Esophagus muscularis mucosa (tissue), 4 donors: ENCODE results near the gene ZNF804A. TPM values are rescaled to one million over a fixed set of nuclear protein-coding genes. Genes with fewer than 3 reads are reported as not detected.

Experiments used
- DNase-seq: peaks from one replicate; pipeline ENCODE4 v3.0.0-alpha.2; 2017; ENCODE audit errors: extremely low spot score
- H3K27ac ChIP-seq, 4 donors: fragments of 200-600 bp; sonication (generic); replicated peaks in 1 of 4; 1 replicate in 3 of 4; 2 replicates in 1 of 4; pipeline ENCODE4 v1.5.1; 2016 to 2019; ENCODE audit warnings: mild to moderate bottlenecking in 1 of 4
- H3K27me3 ChIP-seq, 4 donors: fragments of 200-600 bp; sonication (generic); one replicate each; pipeline versions ENCODE4 v1.5.1 to v1.6.0; 2016 to 2019
- H3K36me3 ChIP-seq, 4 donors: fragments of 200-600 bp; sonication (generic); one replicate each; pipeline ENCODE4 v1.5.1; 2016 to 2019
- H3K4me1 ChIP-seq, 4 donors: fragments of 200-600 bp; sonication (generic); one replicate each; pipeline ENCODE4 v1.5.1; 2016 to 2019
- H3K4me3 ChIP-seq, 4 donors: fragments of 200-600 bp; sonication (generic); 1 replicate in 2 of 4; 2 replicates in 2 of 4; pipeline ENCODE4 v1.5.1; 2016 to 2019; ENCODE audit warnings: mild to moderate bottlenecking in 4 of 4, moderate library complexity in 1 of 4
- H3K9me3 ChIP-seq, 4 donors: fragments of 200-600 bp; sonication (generic); 1 replicate in 3 of 4; 2 replicates in 1 of 4; pipeline ENCODE4 v1.5.1; 2016 to 2019
- EP300 ChIP-seq: sonication (generic); formaldehyde crosslinking; IDR thresholded peaks from one replicate; pipeline ENCODE4 v1.6.1; 2017; ENCODE audit warnings: antibody characterized with exemption
- POLR2A ChIP-seq: fragments of 450-650 bp; IDR thresholded peaks from one replicate; pipeline ENCODE4 v1.6.1; 2017; ENCODE audit warnings: antibody characterized with exemption, moderate library complexity, mild to moderate bottlenecking, low read depth
- POLR2AphosphoS5 ChIP-seq, 2 donors: sonication (generic); formaldehyde crosslinking; IDR thresholded peaks; one replicate each; pipeline ENCODE4 v1.6.1; 2017; ENCODE audit warnings: antibody characterized with exemption in 2 of 2
- WGBS: methylation state at CpG from one replicate; pipeline ENCODE4 v1.1.5; 2018; 5-methylcytosine and 5-hydroxymethylcytosine counted together
- intact Hi-C: fragments of 100-400 bp; cut with DNase I; formaldehyde crosslinking; loops from one replicate; pipeline ENCODE4 v1.15.1; 2023
- total RNA-seq, 4 donors: library from RNA; depleted of rRNA; stranded (reverse); fragments of >200 nt; gene quantifications; one replicate each; pipeline versions ENCODE4 v1.1.0 to v1.2.1, GENCODE V29; 2016
- TF ChIP-seq, protein P1 (sequence below), 3 experiments: fragments of 200-600 bp in 2 of 3; fragments of 450-650 bp in 1 of 3; sonication (generic) in 2 of 3; IDR thresholded peaks; one replicate each; pipeline ENCODE4 v1.5.1; 2017 to 2019; ENCODE audit warnings: antibody characterized with exemption in 3 of 3, mild to moderate bottlenecking in 2 of 3, moderate library complexity in 1 of 3

Gene ZNF804A
- total RNA-seq, 4 donors from 2014 or later, result 0.33 TPM; not detected in 3

DNA sequence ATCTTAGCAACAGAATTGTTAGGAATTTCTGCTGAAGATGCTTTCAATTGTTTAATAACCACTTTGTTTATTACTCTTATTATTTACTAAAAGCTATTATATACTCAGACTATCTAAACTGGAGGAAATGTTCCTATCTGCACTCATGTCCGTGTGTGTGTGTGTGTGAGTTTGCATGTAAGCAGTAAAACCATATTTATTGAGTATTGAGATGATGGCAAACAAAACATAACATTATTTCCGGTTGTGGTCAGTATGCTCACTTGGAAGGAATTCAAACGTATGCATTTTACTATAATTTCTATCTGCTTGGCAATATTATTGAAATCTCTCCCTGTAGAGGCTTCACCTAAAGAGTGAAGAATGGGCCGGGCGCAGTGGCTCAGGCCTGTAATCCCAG lies 43.0 kb upstream of the ZNF804A start:
- Histone ChIP-seq H3K4me1 (no peaks in the 10 kb centered on the region), H3K9me3 (no peaks in the 10 kb centered on the region), H3K27me3 (no peaks in the 10 kb centered on the region), H3K36me3 (no peaks in the 10 kb centered on the region), H3K27ac (no peak overlapping the region), H3K4me3 (no peak overlapping the region)
- WGBS, result 88% methylated on average over 5 of the region's 5 CpGs
- TF ChIP-seq POLR2A, result no peak
- DNase-seq, result no peak
- intact Hi-C loops, result no loop called here

DNA sequence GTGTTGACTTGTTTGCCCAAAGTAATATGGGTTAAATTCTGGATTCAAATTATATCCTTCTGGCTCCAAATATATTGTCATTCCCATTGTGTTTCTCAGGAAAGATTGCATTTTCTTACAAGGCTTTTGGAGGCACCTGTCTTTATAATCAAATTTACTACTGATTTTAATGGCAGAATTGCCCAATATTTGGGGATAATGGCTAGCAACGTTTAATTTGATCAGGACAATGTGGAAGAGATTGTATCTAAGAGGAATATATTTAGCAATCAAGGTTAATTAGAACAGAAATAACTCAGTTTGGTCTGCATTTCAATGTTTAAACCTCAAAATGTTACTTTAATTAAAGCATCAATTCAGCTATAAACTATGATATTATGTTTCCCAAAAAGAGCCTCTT lies 41.7 kb upstream of the ZNF804A start:
- H3K27ac ChIP-seq, result no peak overlapping the region
- TF ChIP-seq, protein P1, sequence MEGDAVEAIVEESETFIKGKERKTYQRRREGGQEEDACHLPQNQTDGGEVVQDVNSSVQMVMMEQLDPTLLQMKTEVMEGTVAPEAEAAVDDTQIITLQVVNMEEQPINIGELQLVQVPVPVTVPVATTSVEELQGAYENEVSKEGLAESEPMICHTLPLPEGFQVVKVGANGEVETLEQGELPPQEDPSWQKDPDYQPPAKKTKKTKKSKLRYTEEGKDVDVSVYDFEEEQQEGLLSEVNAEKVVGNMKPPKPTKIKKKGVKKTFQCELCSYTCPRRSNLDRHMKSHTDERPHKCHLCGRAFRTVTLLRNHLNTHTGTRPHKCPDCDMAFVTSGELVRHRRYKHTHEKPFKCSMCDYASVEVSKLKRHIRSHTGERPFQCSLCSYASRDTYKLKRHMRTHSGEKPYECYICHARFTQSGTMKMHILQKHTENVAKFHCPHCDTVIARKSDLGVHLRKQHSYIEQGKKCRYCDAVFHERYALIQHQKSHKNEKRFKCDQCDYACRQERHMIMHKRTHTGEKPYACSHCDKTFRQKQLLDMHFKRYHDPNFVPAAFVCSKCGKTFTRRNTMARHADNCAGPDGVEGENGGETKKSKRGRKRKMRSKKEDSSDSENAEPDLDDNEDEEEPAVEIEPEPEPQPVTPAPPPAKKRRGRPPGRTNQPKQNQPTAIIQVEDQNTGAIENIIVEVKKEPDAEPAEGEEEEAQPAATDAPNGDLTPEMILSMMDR (IDR thresholded peaks at IDR 0.05), result no peak
- TF ChIP-seq POLR2A, result no peak
- no peak for TF ChIP-seq EP300
- TF ChIP-seq POLR2AphosphoS5 (IDR thresholded peaks at IDR 0.05), result no peak
- intact Hi-C loops, result no loop called here
- H3K9me3 ChIP-seq, result no peaks in the 10 kb centered on the region
- no peaks in the 10 kb centered on the region for H3K27me3 ChIP-seq
- H3K4me1 ChIP-seq, result no peaks in the 10 kb centered on the region
- H3K4me3 ChIP-seq, result no peak overlapping the region
- 64% methylated on average over 1 of the region's 1 CpG for WGBS
- no peaks in the 10 kb centered on the region for H3K36me3 ChIP-seq
- DNase-seq, result no peak

DNA sequence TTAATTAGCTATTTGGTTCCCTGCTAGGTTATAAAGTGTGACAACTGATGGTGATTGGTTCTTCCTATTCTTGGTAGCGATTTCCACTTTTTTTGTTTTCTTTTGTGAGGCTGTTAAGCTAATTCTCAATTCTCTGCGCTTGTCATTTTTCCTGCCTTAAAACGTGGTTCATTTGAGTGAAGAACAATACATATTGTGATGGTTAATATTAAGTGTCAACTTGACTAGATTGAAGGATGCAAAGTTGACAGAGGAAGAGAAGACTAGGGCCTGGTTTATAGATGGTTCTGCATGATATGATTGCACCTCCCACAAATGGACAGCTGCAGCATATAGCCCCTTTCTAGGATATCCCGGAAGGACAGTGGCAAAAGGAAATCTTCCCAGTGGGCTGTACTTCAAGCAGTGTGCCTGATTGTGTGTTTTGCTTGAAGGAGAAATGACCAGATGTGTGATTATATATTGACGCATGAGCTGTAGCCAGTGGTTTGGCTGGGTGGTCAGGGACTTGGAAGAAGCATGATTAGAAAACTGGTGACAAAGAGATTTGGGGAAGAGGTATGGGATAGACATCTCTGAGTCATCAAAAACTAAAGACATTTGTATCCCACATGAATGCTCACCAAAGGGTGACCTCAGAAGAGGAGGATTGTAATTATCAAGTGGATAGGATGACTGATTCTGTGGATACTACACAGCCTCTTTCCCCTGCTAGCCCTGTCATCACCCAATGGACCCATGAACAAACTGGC lies 39.4 kb upstream of the ZNF804A start:
- H3K27me3 ChIP-seq, result no peaks in the 10 kb centered on the region
- intact Hi-C loops, result no loop called here
- TF ChIP-seq EP300, result no peak
- TF ChIP-seq, protein P1 (IDR thresholded peaks at IDR 0.05), result no peak
- TF ChIP-seq POLR2AphosphoS5 (IDR thresholded peaks at IDR 0.05), result no peak
- no peak for TF ChIP-seq POLR2A
- 82% methylated on average over 5 of the region's 5 CpGs for WGBS
- no peaks in the 10 kb centered on the region for H3K4me1 ChIP-seq
- H3K27ac ChIP-seq, result no peak overlapping the region
- no peaks in the 10 kb centered on the region for H3K9me3 ChIP-seq
- no peaks in the 10 kb centered on the region for H3K36me3 ChIP-seq
- DNase-seq, result no peak
- no peak overlapping the region for H3K4me3 ChIP-seq

DNA sequence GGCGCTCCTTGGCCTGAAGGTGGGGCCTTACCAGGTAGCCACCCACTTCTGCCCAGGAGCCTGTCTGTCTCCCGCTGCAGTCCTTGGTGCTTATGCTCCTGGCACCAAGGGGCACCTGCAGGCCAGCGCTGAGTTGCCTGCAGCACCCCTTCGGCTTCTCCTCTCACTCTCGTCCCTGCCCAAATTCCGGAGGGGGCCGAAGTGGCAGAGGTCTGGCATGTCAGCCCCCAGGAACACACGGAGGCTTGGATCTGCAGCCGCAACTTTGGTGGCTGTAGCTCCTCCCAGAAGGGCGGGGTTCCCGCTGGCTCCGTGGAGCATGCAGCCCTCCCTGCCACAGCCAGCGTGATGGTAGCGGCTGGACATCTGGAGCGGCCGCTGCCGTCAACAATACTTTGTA lies 37.7 kb upstream of the ZNF804A start:
- Histone ChIP-seq H3K27me3 (no peaks in the 10 kb centered on the region), H3K4me3 (no peak overlapping the region), H3K9me3 (no peaks in the 10 kb centered on the region), H3K36me3 (no peaks in the 10 kb centered on the region), H3K4me1 (no peaks in the 10 kb centered on the region), H3K27ac (no peak overlapping the region)
- WGBS, result 91% methylated on average over 12 of the region's 17 CpGs
- intact Hi-C loops, result no loop called here
- DNase-seq, result no peak
- TF ChIP-seq POLR2A (no peak), EP300 (no peak), POLR2AphosphoS5 (IDR thresholded peaks at IDR 0.05) (no peak)
- TF ChIP-seq, protein P1 (IDR thresholded peaks at IDR 0.05), result no peak

DNA sequence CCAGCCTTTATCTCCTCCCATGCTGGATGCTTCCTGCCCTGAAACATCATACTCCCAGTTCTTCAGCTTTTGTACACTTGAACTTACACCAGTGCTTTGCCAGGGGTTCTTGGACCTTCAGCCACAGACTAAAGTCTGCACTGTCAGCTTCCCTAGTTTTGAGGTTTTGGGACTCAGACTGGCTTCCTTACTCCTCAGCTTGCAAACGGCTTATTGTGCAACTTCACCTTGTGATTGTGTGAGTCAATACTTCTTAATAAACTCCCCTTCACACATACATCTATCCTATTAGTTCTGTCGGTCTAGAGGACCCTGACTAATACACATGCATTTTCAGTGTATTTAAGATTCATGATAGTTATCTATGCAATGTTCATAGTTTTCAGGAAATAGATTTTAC lies 35.8 kb upstream of the ZNF804A start:
- H3K4me3 ChIP-seq, result no peak overlapping the region
- H3K9me3 ChIP-seq, result no peaks in the 10 kb centered on the region
- H3K36me3 ChIP-seq, result no peaks in the 10 kb centered on the region
- TF ChIP-seq POLR2A (no peak), EP300 (no peak), POLR2AphosphoS5 (IDR thresholded peaks at IDR 0.05) (no peak)
- TF ChIP-seq, protein P1 (IDR thresholded peaks at IDR 0.05), result no peak
- no peak overlapping the region for H3K27ac ChIP-seq
- intact Hi-C loops, result no loop called here
- DNase-seq, result no peak
- 82% methylated on average over 2 of the region's 2 CpGs for WGBS
- H3K27me3 ChIP-seq, result no peaks in the 10 kb centered on the region
- no peaks in the 10 kb centered on the region for H3K4me1 ChIP-seq
